Measurements from ENCODE around the gene ORC3.

ORC3 gene

GRCh38 chr6:87699576-87699975 lies 109.6 kb downstream of the ORC3 start:
- TF ChIP-seq TAF1 (IDR thresholded peaks at IDR 0.05; ENCODE audit: borderline replicate concordance, insufficient read depth, low read length) (no peak), SIN3A (IDR thresholded peaks at IDR 0.05; ENCODE audit: borderline replicate concordance, insufficient read depth, low read length) (no peak), FOXP2 (optimal IDR thresholded peaks at IDR 0.05; ENCODE audit: borderline replicate concordance, extremely low read depth, extremely low read length, insufficient read depth) (no peak), POLR2AphosphoS5 (IDR thresholded peaks at IDR 0.05; ENCODE audit: low read depth, low read length) (no peak)
- TF ChIP-seq, protein P1, sequence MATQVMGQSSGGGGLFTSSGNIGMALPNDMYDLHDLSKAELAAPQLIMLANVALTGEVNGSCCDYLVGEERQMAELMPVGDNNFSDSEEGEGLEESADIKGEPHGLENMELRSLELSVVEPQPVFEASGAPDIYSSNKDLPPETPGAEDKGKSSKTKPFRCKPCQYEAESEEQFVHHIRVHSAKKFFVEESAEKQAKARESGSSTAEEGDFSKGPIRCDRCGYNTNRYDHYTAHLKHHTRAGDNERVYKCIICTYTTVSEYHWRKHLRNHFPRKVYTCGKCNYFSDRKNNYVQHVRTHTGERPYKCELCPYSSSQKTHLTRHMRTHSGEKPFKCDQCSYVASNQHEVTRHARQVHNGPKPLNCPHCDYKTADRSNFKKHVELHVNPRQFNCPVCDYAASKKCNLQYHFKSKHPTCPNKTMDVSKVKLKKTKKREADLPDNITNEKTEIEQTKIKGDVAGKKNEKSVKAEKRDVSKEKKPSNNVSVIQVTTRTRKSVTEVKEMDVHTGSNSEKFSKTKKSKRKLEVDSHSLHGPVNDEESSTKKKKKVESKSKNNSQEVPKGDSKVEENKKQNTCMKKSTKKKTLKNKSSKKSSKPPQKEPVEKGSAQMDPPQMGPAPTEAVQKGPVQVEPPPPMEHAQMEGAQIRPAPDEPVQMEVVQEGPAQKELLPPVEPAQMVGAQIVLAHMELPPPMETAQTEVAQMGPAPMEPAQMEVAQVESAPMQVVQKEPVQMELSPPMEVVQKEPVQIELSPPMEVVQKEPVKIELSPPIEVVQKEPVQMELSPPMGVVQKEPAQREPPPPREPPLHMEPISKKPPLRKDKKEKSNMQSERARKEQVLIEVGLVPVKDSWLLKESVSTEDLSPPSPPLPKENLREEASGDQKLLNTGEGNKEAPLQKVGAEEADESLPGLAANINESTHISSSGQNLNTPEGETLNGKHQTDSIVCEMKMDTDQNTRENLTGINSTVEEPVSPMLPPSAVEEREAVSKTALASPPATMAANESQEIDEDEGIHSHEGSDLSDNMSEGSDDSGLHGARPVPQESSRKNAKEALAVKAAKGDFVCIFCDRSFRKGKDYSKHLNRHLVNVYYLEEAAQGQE (IDR thresholded peaks at IDR 0.05; ENCODE audit: insufficient read depth in 1 of 2, low read depth in 2 of 2, low read length in 2 of 2) = no peak

DNA sequence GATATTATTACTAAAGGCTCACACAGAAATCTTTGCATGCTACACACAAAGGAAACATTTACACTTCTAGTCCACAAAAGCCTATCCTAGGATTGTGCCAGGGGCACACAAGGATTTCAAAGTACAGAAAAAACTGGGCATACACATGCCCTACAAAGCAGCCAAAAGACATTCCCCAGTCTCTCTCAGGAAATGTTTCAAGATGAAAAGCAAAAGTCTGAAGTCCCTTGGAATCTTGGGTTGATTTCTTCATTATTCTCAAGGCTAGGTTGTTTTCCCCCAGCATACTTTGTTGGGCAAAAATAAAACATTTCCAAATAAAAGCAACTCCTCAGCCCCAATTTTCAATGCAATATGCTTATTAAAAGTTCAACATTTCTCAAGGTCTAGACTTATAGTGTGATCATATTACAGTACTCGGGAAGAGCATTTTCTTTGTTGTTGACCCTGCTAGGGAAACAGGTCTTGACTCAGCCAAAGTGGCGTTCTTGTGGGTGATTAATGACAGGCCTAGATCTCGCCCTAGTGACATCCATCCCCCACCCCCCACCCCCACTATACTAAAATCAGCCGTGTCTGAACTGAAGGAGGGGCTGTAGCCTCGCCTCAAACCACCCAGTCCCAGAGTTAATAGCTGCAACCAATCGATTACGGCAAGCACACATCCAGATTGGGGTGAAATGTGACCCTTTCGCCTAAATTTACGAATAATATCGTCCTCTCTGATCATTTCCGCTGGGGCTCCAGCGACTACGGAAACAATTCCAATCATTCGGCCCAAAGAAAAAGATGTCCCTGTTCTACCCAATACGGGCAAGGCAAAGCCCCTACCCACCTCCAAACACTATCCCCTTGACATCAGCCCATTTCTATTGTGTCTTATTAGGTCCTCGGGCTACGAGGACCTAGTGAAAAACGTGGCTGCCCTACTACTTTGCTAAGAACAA lies 110.7 kb downstream of the ORC3 start:
- TF ChIP-seq SIN3A (IDR thresholded peaks at IDR 0.05; ENCODE audit: borderline replicate concordance, insufficient read depth, low read length) (peak; percentile 92; the same call in 1 of the 2 replicates), FOXP2 (optimal IDR thresholded peaks at IDR 0.05; ENCODE audit: borderline replicate concordance, extremely low read depth, extremely low read length, insufficient read depth) (peak; percentile 67), TAF1 (IDR thresholded peaks at IDR 0.05; ENCODE audit: borderline replicate concordance, insufficient read depth, low read length) (peak; percentile 38; the same call in 1 of the 2 replicates), POLR2AphosphoS5 (IDR thresholded peaks at IDR 0.05; ENCODE audit: low read depth, low read length) (no peak; the same call in 1 of the 2 replicates)
- TF ChIP-seq, protein P1 (IDR thresholded peaks at IDR 0.05; ENCODE audit: insufficient read depth in 1 of 2, low read depth in 2 of 2, low read length in 2 of 2) = no peak

GRCh38 chr6:87701344-87701675 lies 111.4 kb downstream of the ORC3 start:
- TF ChIP-seq, protein P1 (IDR thresholded peaks at IDR 0.05; ENCODE audit: insufficient read depth in 1 of 2, low read depth in 2 of 2, low read length in 2 of 2) = no peak
- TF ChIP-seq TAF1 (IDR thresholded peaks at IDR 0.05; ENCODE audit: borderline replicate concordance, insufficient read depth, low read length) = no peak
- TF ChIP-seq POLR2AphosphoS5 (IDR thresholded peaks at IDR 0.05; ENCODE audit: low read depth, low read length) = no peak
- TF ChIP-seq SIN3A (IDR thresholded peaks at IDR 0.05; ENCODE audit: borderline replicate concordance, insufficient read depth, low read length) = no peak
- no peak for TF ChIP-seq FOXP2 (optimal IDR thresholded peaks at IDR 0.05; ENCODE audit: borderline replicate concordance, extremely low read depth, extremely low read length, insufficient read depth)

- no peak for TF ChIP-seq FOXP2 (optimal IDR thresholded peaks at IDR 0.05; ENCODE audit: borderline replicate concordance, extremely low read depth, extremely low read length, insufficient read depth)
- peak; percentile 94; the same call in 1 of the 2 replicates for TF ChIP-seq SIN3A (IDR thresholded peaks at IDR 0.05; ENCODE audit: borderline replicate concordance, insufficient read depth, low read length)
- TF ChIP-seq, protein P1 (IDR thresholded peaks at IDR 0.05; ENCODE audit: insufficient read depth in 1 of 2, low read depth in 2 of 2, low read length in 2 of 2) = no peak
- TF ChIP-seq TAF1 (IDR thresholded peaks at IDR 0.05; ENCODE audit: borderline replicate concordance, insufficient read depth, low read length) = peak; percentile 95
- peak; percentile 94 for TF ChIP-seq POLR2AphosphoS5 (IDR thresholded peaks at IDR 0.05; ENCODE audit: low read depth, low read length)
These were observed 112.0 kb downstream of the ORC3 start, which contains the start of gene AKIRIN2 for GRCh38 chr6:87701676-87702588. Gene AKIRIN2 (minus strand): TSS chr6:87702233. CDS start chr6:87701684, 549 bp downstream.
